ENCODE measurements around the gene DGKD. TPM values are rescaled to one million over a fixed set of nuclear protein-coding genes. Genes with fewer than 3 reads are reported as not detected.

The DGKD gene
- total and polyA plus RNA-seq, 7 experiments from 2014 or later = 25.8 to 252 (median 206) TPM

DNA sequence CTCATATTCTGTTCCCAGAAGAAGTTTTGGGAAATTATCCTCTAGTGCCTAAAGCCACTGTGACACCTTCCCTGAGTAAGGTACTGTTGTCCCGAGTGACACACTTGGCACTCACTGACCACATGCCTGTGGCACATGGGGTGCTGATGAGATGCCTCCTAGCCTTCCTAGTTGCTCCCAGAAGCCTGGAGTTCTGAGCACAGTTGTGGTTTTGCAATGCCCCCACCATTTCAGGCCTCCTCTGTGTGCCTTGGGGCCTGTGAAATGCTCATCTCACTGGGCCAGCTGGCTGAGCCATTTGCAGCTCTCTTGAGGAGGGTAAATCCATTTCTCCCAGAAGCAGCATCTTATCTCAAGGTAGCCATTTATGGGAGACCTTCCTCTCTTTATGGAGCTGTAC, 91.8 kb downstream of the DGKD start:
- no peak overlapping the region for H3K4me3 ChIP-seq (ENCODE audit: low read length)
- no peak for DNase-seq
- peaks cover 4 to 45% (median 23%) of the 10 kb centered on the region in 5 donors for H3K36me3 Mint-ChIP-seq

DNA sequence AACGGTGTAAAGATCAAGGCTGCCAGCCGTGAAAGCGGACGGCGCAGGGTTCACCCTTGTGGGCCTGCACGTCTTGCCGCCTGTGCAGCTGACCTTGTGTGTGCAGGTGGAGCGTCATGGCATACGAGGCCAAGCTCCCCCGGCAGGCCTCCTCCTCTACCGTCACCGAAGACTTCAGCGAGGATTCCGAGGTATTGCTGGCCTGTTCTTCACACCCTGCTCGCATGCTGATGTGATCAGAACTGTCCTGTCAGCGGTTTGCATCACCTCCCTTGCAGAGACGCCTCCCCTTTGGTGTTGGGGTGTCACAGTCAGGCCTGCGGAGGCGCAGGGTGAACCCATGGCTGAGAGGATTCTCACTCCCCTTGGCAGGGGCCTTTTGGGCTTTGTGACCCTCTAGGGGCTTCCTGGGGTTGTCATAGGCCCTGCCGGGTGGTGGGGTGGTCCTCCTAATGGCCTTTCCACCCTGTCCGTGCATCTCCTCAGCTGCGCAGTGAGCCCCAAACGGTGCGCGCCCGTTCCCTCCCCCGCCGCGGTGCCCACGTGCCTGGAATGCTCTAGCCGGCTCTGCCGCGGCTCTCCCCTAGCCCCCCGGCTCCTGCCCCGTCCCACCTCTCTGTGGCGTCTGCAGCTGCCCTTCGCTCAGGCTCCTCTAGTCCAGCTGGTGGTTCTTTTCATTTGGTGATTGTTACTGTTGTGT, 92.5 kb downstream of the DGKD start:
- peaks cover 13 to 36% (median 25%) of the 10 kb centered on the region in 7 donors for H3K4me1 Mint-ChIP-seq
- intact Hi-C loops (cut with micrococcal nuclease) = loop anchor here in 1 of 2 donors (10.0 kb wide), 1 partner anchor 592 kb away; no protein-coding TSS in a partner anchor
- DNase-seq = no peak
- Histone ChIP-seq H3K27me3 (ENCODE audit: control insufficient read depth in 2 of 2, insufficient read depth in 2 of 2, low read length in 2 of 2) (no peaks in the 10 kb centered on the region), H3K9me3 (ENCODE audit: control insufficient read depth in 2 of 3, low read length in 3 of 3) (no peaks in the 10 kb centered on the region), H3K4me1 (ENCODE audit: control insufficient read depth in 2 of 2, insufficient read depth in 2 of 2, low read length in 2 of 2) (peaks cover 0 to 3% of the 10 kb centered on the region in 2 donors), H3K36me3 (ENCODE audit: control insufficient read depth in 2 of 3, insufficient read depth in 3 of 3, low read length in 3 of 3) (peaks cover 8 to 91% (median 39%) of the 10 kb centered on the region in 3 experiments), H3K27ac (ENCODE audit: low read depth, low read length) (no peak overlapping the region), H3K4me3 (ENCODE audit: low read length) (no peak overlapping the region)
- H3K27me3 Mint-ChIP-seq = no peaks in the 10 kb centered on the region
- peaks cover 4 to 45% (median 23%) of the 10 kb centered on the region in 5 donors for H3K36me3 Mint-ChIP-seq
- ChIA-PET POLR2A (interaction anchor here (0.7 to 1.2 kb wide), 3 partner anchors 9 to 53 kb away, joined by 3 to 6 read pairs (median 4); no protein-coding TSS in a partner anchor), CTCF (interaction anchor here (18.1 kb wide), 1 partner anchor 43 kb away, joined by 379 read pairs; no protein-coding TSS in a partner anchor)
- peak overlapping the region in 1 of 9 donors; percentile 51 for H3K27ac Mint-ChIP-seq
- ATAC-seq = no peak
- no peak overlapping the region for H3K4me3 Mint-ChIP-seq
- H3K9me3 Mint-ChIP-seq = peaks cover 0 to 1% (median 0%) of the 10 kb centered on the region in 11 donors

More for the DNA sequence above, 91.8 kb downstream of the DGKD start:
- CTCF ChIA-PET = interaction anchor here (18.1 kb wide), 1 partner anchor 42 kb away, joined by 379 read pairs; no protein-coding TSS in a partner anchor
- POLR2A ChIA-PET = no interaction called here
- no peak for ATAC-seq
- Histone ChIP-seq H3K36me3 (ENCODE audit: control insufficient read depth in 2 of 3, insufficient read depth in 3 of 3, low read length in 3 of 3) (peaks cover 6 to 91% (median 33%) of the 10 kb centered on the region in 3 experiments), H3K27ac (ENCODE audit: low read depth, low read length) (no peak overlapping the region), H3K4me1 (ENCODE audit: control insufficient read depth in 2 of 2, insufficient read depth in 2 of 2, low read length in 2 of 2) (peaks cover 0 to 3% of the 10 kb centered on the region in 2 donors), H3K9me3 (ENCODE audit: control insufficient read depth in 2 of 3, low read length in 3 of 3) (no peaks in the 10 kb centered on the region), H3K27me3 (ENCODE audit: control insufficient read depth in 2 of 2, insufficient read depth in 2 of 2, low read length in 2 of 2) (no peaks in the 10 kb centered on the region)
- Mint-ChIP-seq H3K27ac (no peak overlapping the region), H3K4me1 (peaks cover 13 to 38% (median 29%) of the 10 kb centered on the region in 7 donors), H3K27me3 (no peaks in the 10 kb centered on the region), H3K4me3 (no peak overlapping the region), H3K9me3 (peaks cover 0 to 1% (median 0%) of the 10 kb centered on the region in 11 donors)
- intact Hi-C loops (cut with micrococcal nuclease) = loop anchor here in 1 of 2 donors (10.0 kb wide), 1 partner anchor 591 kb away; no protein-coding TSS in a partner anchor

DNA sequence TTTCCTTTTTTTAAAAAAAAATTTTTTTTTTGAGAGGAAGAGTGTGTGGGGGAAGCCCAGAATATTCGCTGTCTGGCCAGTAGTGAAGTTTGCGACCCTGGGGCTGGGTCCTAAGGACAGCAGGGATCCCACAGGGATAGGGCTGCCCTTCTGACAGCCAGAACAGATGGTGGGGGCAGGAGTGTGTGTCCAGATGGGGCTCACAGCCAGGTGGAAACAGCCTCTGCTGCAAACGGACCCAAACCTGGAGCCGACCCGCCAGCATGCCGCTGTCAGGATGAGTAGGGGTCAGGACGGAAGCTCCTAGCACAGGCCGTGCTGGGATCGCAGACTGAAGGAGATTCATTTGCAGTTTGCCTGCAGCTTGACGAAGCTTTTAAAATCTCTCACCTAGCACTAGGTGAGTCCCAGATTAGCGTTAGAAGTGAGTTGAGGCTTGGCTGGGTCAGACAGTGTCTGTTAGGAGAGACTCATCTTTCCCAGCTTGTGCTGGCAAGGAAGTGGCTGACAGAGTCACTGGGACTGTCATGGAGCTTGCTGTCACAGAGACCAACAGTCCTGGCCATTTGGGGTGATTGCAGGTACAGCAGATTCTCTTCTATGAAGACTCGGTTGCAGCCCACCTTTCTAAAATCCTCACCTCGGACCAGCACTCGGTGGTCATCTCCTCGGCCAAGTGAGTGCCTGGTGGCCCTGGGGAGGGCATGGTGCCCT, 93.4 kb downstream of the DGKD start:
- Mint-ChIP-seq H3K27me3 (no peaks in the 10 kb centered on the region), H3K9me3 (peaks cover 0 to 1% (median 0%) of the 10 kb centered on the region in 11 donors), H3K36me3 (peaks cover 7 to 54% (median 29%) of the 10 kb centered on the region in 5 donors), H3K4me1 (peaks cover 8 to 28% (median 22%) of the 10 kb centered on the region in 7 donors), H3K4me3 (no peak overlapping the region), H3K27ac (peak overlapping the region in 2 of 9 donors; percentile 17 to 32)
- H3K27ac ChIP-seq (ENCODE audit: low read depth, low read length) = no peak overlapping the region
- no peaks in the 10 kb centered on the region for H3K9me3 ChIP-seq (ENCODE audit: control insufficient read depth in 2 of 3, low read length in 3 of 3)
- POLR2A ChIA-PET = interaction anchor here (0.7 to 1.3 kb wide), 5 partner anchors 8 to 53 kb away, joined by 3 to 6 read pairs (median 3); no protein-coding TSS in a partner anchor
- CTCF ChIA-PET = interaction anchor here (0.5 to 18.1 kb wide), 2 partner anchors 44 to 382 kb away, joined by 4 to 379 read pairs; no protein-coding TSS in a partner anchor
- H3K4me3 ChIP-seq (ENCODE audit: low read length) = no peak overlapping the region
- DNase-seq (no peak), ATAC-seq (no peak)
- intact Hi-C loops (cut with micrococcal nuclease) = loop anchor here in 1 of 2 donors (10.0 kb wide), 1 partner anchor 593 kb away; no protein-coding TSS in a partner anchor
- peaks cover 12 to 95% (median 48%) of the 10 kb centered on the region in 3 experiments for H3K36me3 ChIP-seq (ENCODE audit: control insufficient read depth in 2 of 3, insufficient read depth in 3 of 3, low read length in 3 of 3)
- H3K4me1 ChIP-seq (ENCODE audit: control insufficient read depth in 2 of 2, insufficient read depth in 2 of 2, low read length in 2 of 2) = peaks cover 0 to 3% of the 10 kb centered on the region in 2 donors
- H3K27me3 ChIP-seq (ENCODE audit: control insufficient read depth in 2 of 2, insufficient read depth in 2 of 2, low read length in 2 of 2) = no peaks in the 10 kb centered on the region

DNA sequence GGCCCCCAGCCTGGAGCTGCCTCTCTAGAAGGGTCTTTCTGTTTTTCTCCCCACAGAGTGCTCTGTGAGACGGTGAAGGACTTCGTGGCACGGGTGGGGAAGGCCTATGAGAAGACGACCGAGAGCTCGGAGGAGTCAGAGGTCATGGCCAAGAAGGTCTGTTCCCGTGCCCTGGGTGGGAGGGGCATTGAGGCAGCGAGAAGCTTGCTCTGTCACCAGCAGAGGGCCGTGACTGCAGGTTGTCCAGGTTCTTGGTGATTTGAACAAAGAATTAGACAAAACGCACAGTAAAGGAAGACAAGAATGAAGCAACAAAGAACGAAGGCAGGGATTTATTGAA, 93.9 kb downstream of the DGKD start:
- ATAC-seq = no peak
- H3K9me3 ChIP-seq (ENCODE audit: control insufficient read depth in 2 of 3, low read length in 3 of 3) = no peaks in the 10 kb centered on the region
- CTCF ChIA-PET = interaction anchor here (0.5 to 18.1 kb wide), 2 partner anchors 44 to 383 kb away, joined by 4 to 379 read pairs; no protein-coding TSS in a partner anchor
- Mint-ChIP-seq H3K4me1 (peaks cover 6 to 25% (median 18%) of the 10 kb centered on the region in 7 donors), H3K27me3 (no peaks in the 10 kb centered on the region), H3K4me3 (no peak overlapping the region), H3K36me3 (peaks cover 8 to 51% (median 26%) of the 10 kb centered on the region in 5 donors), H3K9me3 (peaks cover 0 to 1% (median 0%) of the 10 kb centered on the region in 11 donors), H3K27ac (peak overlapping the region in 2 of 9 donors; percentile 17 to 32)
- H3K27me3 ChIP-seq (ENCODE audit: control insufficient read depth in 2 of 2, insufficient read depth in 2 of 2, low read length in 2 of 2) = no peaks in the 10 kb centered on the region
- no peak overlapping the region for H3K27ac ChIP-seq (ENCODE audit: low read depth, low read length)
- intact Hi-C loops (cut with micrococcal nuclease) = loop anchor here in 1 of 2 donors (10.0 kb wide), 1 partner anchor 593 kb away; no protein-coding TSS in a partner anchor
- H3K4me3 ChIP-seq (ENCODE audit: low read length) = no peak overlapping the region
- POLR2A ChIA-PET = interaction anchor here (0.9 to 1.3 kb wide), 3 partner anchors 20 to 64 kb away, joined by 3 to 5 read pairs (median 3); no protein-coding TSS in a partner anchor
- no peak for DNase-seq
- peaks cover 12 to 96% (median 53%) of the 10 kb centered on the region in 3 experiments for H3K36me3 ChIP-seq (ENCODE audit: control insufficient read depth in 2 of 3, insufficient read depth in 3 of 3, low read length in 3 of 3)
- peaks cover 0 to 3% of the 10 kb centered on the region in 2 donors for H3K4me1 ChIP-seq (ENCODE audit: control insufficient read depth in 2 of 2, insufficient read depth in 2 of 2, low read length in 2 of 2)

DNA sequence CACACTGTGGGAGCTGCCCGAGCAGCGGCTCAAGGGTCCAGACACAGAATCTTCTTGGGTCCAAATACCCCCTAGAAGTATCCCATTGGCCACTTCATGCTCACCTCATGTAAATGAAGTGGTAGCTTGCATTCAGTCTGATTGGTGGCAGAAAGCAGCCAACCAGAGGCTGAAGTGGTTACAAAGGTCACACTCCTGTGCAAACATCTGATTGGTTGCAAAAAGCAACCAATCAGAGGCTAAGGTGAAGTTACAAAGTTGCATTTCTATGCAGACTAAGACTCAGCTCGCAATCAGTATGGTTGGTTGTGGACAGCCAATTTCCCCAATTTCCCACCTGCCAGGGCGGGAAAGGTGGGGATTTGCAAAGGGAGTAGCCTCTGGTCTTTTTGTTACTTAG, 94.3 kb downstream of the DGKD start:
- Histone ChIP-seq H3K4me1 (ENCODE audit: control insufficient read depth in 2 of 2, insufficient read depth in 2 of 2, low read length in 2 of 2) (no peaks in the 10 kb centered on the region), H3K36me3 (ENCODE audit: control insufficient read depth in 2 of 3, insufficient read depth in 3 of 3, low read length in 3 of 3) (peaks cover 12 to 100% (median 57%) of the 10 kb centered on the region in 3 experiments), H3K27ac (ENCODE audit: low read depth, low read length) (no peak overlapping the region), H3K4me3 (ENCODE audit: low read length) (no peak overlapping the region), H3K27me3 (ENCODE audit: control insufficient read depth in 2 of 2, insufficient read depth in 2 of 2, low read length in 2 of 2) (no peaks in the 10 kb centered on the region), H3K9me3 (ENCODE audit: control insufficient read depth in 2 of 3, low read length in 3 of 3) (no peaks in the 10 kb centered on the region)
- peaks cover 6 to 53% (median 23%) of the 10 kb centered on the region in 5 donors for H3K36me3 Mint-ChIP-seq
- peak overlapping the region in 1 of 9 donors; percentile 17 for H3K27ac Mint-ChIP-seq
- no peaks in the 10 kb centered on the region for H3K27me3 Mint-ChIP-seq
- no peak overlapping the region for H3K4me3 Mint-ChIP-seq
- intact Hi-C loops (cut with micrococcal nuclease) = loop anchor here in 1 of 2 donors (10.0 kb wide), 1 partner anchor 594 kb away; no protein-coding TSS in a partner anchor
- POLR2A ChIA-PET = interaction anchor here (0.9 to 1.3 kb wide), 3 partner anchors 21 to 65 kb away, joined by 3 to 5 read pairs (median 3); no protein-coding TSS in a partner anchor
- CTCF ChIA-PET = interaction anchor here (0.5 to 18.1 kb wide), 2 partner anchors 44 to 383 kb away, joined by 4 to 379 read pairs; no protein-coding TSS in a partner anchor
- peaks cover 4 to 21% (median 14%) of the 10 kb centered on the region in 7 donors for H3K4me1 Mint-ChIP-seq
- H3K9me3 Mint-ChIP-seq = peaks cover 0 to 1% (median 0%) of the 10 kb centered on the region in 11 donors
- no peak for ATAC-seq
- no peak for DNase-seq

Data from naive thymus-derived CD4-positive, alpha-beta T cell (primary cell).